Mammary microvascular endothelial cell (primary cell): ENCODE results near the gene CLMP. TPM values are rescaled to one million over a fixed set of nuclear protein-coding genes. Genes with fewer than 3 reads are reported as not detected.

Experiments used
- total RNA-seq: library from RNA; depleted of rRNA; stranded (reverse); fragments of >200 nt; gene quantifications from 2 replicates; pipeline ENCODE4 v1.2.3, GENCODE V29; 2015

CLMP gene
- total RNA-seq = 0.10 TPM in 1 of 2 replicates, not detected in the other

DNA sequence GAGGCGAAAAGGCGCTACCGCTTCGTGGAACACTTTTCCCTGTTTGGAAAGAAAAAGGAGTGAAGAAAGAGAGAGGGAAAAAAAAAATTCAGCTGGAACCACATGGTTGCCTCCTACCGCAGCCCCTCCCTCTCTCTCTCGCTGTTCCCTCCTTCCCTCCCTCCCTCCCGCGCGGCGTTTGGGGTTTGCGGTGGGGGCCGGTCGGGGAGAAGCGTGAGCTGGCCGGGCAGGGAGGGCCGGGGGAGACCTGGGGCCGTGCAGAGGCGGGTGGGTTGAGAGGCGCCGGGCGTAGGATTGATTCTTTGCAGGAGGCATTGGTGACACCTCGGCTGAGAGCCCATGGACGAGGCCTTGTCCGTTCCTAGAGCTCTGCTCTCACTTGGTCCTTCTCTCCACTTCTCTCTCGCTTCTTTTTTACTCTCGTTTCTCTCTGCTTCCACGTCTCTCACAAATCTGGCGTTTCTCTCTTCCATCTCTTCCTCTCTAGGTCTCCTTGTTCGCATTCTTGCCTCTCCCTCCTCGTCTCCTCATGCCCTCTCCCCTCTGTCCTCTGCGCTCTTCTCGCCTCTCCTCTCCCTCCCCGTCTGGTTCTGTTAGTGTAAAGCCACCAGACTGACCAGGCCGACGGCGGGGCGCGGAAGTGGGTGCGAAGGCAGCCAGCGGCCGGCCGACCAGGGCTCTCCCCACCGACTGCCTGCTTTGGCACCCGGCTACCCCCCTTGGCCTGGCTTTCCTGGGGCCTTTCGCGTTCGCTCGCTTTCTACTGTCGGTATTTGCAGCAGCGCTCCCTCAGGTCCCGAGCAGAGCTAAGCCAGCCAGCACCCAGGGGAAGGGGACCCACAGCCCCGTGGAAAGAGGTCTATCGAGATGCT lies at the start of gene CLMP:
TSS of gene CLMP (minus strand) at position 61 of the 872 bp plus-strand sequence. CDS start 308 bp downstream, outside the sequence.

DNA sequence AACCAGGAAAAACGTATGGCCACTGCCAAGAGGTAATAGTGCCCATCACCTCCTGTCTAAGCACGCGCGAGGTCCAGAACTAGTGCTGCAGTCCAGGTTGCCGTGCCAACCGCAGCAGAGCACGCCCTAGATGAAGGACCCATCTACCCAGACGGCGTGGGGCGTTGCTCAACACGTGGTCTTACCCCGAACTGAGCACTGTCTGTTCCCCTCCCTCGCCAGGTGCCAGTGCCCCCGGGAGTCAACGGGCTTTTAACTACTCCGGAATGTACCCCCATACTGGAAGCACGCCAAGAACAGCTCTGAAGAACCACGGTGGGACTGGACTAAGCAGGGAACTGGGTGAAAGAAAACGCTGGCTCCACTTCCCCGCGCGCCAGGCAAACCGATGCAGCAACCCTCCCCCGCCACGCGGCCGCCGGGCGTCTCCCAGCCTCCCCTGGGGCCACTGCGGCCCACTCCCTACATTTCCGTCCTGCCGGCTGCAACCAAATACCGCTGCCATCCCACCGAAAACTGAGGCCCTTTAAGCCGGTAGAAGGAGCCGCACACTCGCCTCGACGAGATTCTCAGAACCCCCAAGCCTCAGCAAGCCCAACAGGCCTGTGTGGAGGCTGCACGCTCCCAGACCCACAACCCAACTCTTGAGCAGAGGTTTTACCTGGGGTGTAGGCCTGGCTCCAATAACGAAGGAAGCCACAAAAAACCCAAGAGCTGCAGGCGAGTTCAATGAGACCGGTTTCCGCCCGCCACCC lies 133.5 kb downstream of the CLMP start, which contains the start of gene HSPA8:
TSS of gene HSPA8 (minus strand) at position 734 of the 755 bp plus-strand sequence. CDS start 812 bp downstream, outside the sequence.

Other genes starting within 250 kb of the CLMP start
- not detected in 2 replicates for gene BSX, start 213.4 kb downstream of the CLMP start, total RNA-seq
- gene HSPA8, start 133.1 kb downstream of the CLMP start, total RNA-seq = 2,076 and 2,164 TPM in 2 replicates
- gene GRAMD1B, start 235.0 kb upstream of the CLMP start, total RNA-seq = 21.3 and 23.7 TPM in 2 replicates